Measurements from ENCODE around the gene IRF5. TPM values are rescaled to one million over a fixed set of nuclear protein-coding genes. Genes with fewer than 3 reads are reported as not detected.
A peak's percentile ranks its signal among the peaks of the same experiment; 100 is the strongest.

Gene IRF5
- total RNA-seq, 1 experiment from 2014 or later: 0.74 TPM

- Mint-ChIP-seq H3K4me1 (peaks cover 10 to 16% of the 10 kb centered on the region in 2 experiments), H3K27me3 (ENCODE audit: low read depth) (peaks cover 76% of the 10 kb centered on the region), H3K4me3 (peak overlapping the region in 1 of 2 experiments; percentile 55; a peak in 1 of 5 replicates), H3K9me3 (0 out of 5 replicates have a peak, but pooled peaks cover 0 to 2% of the 10 kb centered on the region in 2 experiments), H3K27ac (no peak overlapping the region), H3K36me3 (ENCODE audit: insufficient read depth in 1 of 3, low read depth in 3 of 3) (no peaks in the 10 kb centered on the region)
- H3K23me2 ChIP-seq (ENCODE audit: insufficient read length, low read depth, low read length, poor library complexity, severe bottlenecking): peaks cover 5% of the 10 kb centered on the region
- no peak overlapping the region for H2AK5ac ChIP-seq (ENCODE audit: insufficient read length, low read length)
- no peak overlapping the region for H3K56ac ChIP-seq (ENCODE audit: insufficient read length, low read depth, low read length)
- H3K14ac ChIP-seq (ENCODE audit: insufficient read depth, low read length): no peak overlapping the region
- no peak overlapping the region for H3K4ac ChIP-seq (ENCODE audit: low read depth, low read length)
- no peak overlapping the region for H2BK15ac ChIP-seq (ENCODE audit: low read depth, low read length)
- H3K79me1 ChIP-seq (ENCODE audit: insufficient read depth, low read depth, low read length, poor library complexity, severe bottlenecking): no peaks in the 10 kb centered on the region
- DNase-seq: no peak
- no peak overlapping the region for H3T11ph ChIP-seq (ENCODE audit: low read length)
- H2BK20ac ChIP-seq (ENCODE audit: low read depth, low read length, poor library complexity, severe bottlenecking): no peak overlapping the region
- H3K4me1 ChIP-seq (ENCODE audit: insufficient read depth, low read length): no peaks in the 10 kb centered on the region
- no peak overlapping the region for H3K4me2 ChIP-seq (ENCODE audit: insufficient read depth, insufficient read length, low read length)
- no peak overlapping the region for H2AFZ ChIP-seq (ENCODE audit: low read length)
- H3K27ac ChIP-seq (ENCODE audit: insufficient read length, low read depth, low read length): no peak overlapping the region
- no peak overlapping the region for H2BK120ac ChIP-seq (ENCODE audit: low read depth, low read length, poor library complexity, severe bottlenecking)
- H4K91ac ChIP-seq (ENCODE audit: insufficient read length, low read depth, low read length): no peak overlapping the region
- no peak overlapping the region for H3K23ac ChIP-seq (ENCODE audit: insufficient read length, low read depth, low read length)
- peaks cover 20% of the 10 kb centered on the region; the same call in 1 of the 2 replicates for H3K27me3 ChIP-seq (ENCODE audit: insufficient read depth, low read length)
- no peak overlapping the region for H3K9ac ChIP-seq (ENCODE audit: extremely low read depth, insufficient read length, low read length)
- H2BK5ac ChIP-seq (ENCODE audit: insufficient read length, low read length): no peak overlapping the region
- H3K18ac ChIP-seq (ENCODE audit: insufficient read length, low read depth, low read length): no peak overlapping the region
- no peak overlapping the region for H4K5ac ChIP-seq (ENCODE audit: insufficient read length, low read depth, low read length)
- H4K20me1 ChIP-seq (ENCODE audit: control insufficient read depth, insufficient read depth, insufficient read length): no peaks in the 10 kb centered on the region
- H2BK12ac ChIP-seq (ENCODE audit: insufficient read length, low read depth, low read length): no peak overlapping the region
- H3K9me3 ChIP-seq (ENCODE audit: control insufficient read depth, low read depth, low read length): no peaks in the 10 kb centered on the region
- no CpG with 5 or more reads among the region's 7 CpGs for WGBS (ENCODE audit: extremely low coverage, insufficient read length, low lambda C conversion rate)
- H3K79me2 ChIP-seq (ENCODE audit: insufficient read depth, low read length): no peaks in the 10 kb centered on the region
- H4K8ac ChIP-seq (replicated peaks; ENCODE audit: insufficient read length, low read depth, low read length): no peak overlapping the region
- TF ChIP-seq CTCF (conservative IDR thresholded peaks at IDR 0.05): no peak
Measured at GRCh38 chr7:128939075-128939860, 1.5 kb downstream of the IRF5 start.

Data from H9 (cell line).